Astrocyte (in vitro differentiated cells and primary cell): Measurements from ENCODE around the gene DPCD. TPM values are rescaled to one million over a fixed set of nuclear protein-coding genes. Genes with fewer than 3 reads are reported as not detected.

Source experiments
- DNase-seq: peaks from one replicate; pipeline ENCODE4 v3.0.0-alpha.2; 2010; ENCODE audit warnings: low read depth
- FAIRE-seq: peaks from 2 replicates; lab custom pipeline; 2011; peaks lifted over from hg19 to GRCh38; lab: Jason Lieb, UNC
- H2AFZ ChIP-seq: 2 replicates; pipeline ENCODE4 v1.6.0; 2012; ENCODE audit warnings: low read depth, low read length, inconsistent platforms
- H3K27ac ChIP-seq: 2 replicates; pipeline ENCODE4 v1.5.1; 2011; ENCODE audit warnings: low read depth, low read length, inconsistent platforms
- H3K27me3 ChIP-seq: 2 replicates; pipeline ENCODE4 v1.6.0; 2011; ENCODE audit warnings: low read length, inconsistent platforms; ENCODE audit not compliant: insufficient read depth
- H3K36me3 ChIP-seq: 2 replicates; pipeline ENCODE4 v1.5.1; 2011; ENCODE audit warnings: low read length, inconsistent platforms; ENCODE audit not compliant: insufficient read depth
- H3K4me1 ChIP-seq: 2 replicates; pipeline ENCODE4 v1.5.1; 2011; ENCODE audit warnings: low read length, inconsistent platforms; ENCODE audit not compliant: insufficient read depth
- H3K4me2 ChIP-seq: 2 replicates; pipeline ENCODE4 v1.6.0; 2012; ENCODE audit warnings: low read length, inconsistent platforms
- H3K4me3 ChIP-seq: 2 replicates; pipeline ENCODE4 v1.5.1; 2011; ENCODE audit warnings: low read depth, mild to moderate bottlenecking, low read length, inconsistent platforms; ENCODE audit not compliant: insufficient read depth
- H3K79me2 ChIP-seq: 2 replicates; pipeline ENCODE4 v1.6.0; 2012; ENCODE audit warnings: mild to moderate bottlenecking, low read length, inconsistent platforms; ENCODE audit not compliant: insufficient read depth
- H3K9ac ChIP-seq: 2 replicates; pipeline ENCODE4 v1.6.0; 2012; ENCODE audit warnings: mild to moderate bottlenecking, low read length, inconsistent platforms
- H3K9me3 ChIP-seq: 2 replicates; pipeline ENCODE4 v1.5.1; 2012; ENCODE audit warnings: low read depth, mild to moderate bottlenecking, low read length, inconsistent platforms; ENCODE audit not compliant: insufficient read depth
- H4K20me1 ChIP-seq: 2 replicates; pipeline ENCODE4 v1.6.0; 2012; ENCODE audit warnings: low read length, inconsistent platforms; ENCODE audit not compliant: insufficient read depth
- H3K27ac Mint-ChIP-seq: one replicate; pipeline ENCODE4 v1.8.0; 2021; ENCODE audit warnings: mild to moderate bottlenecking, mixed read lengths; ENCODE audit not compliant: unreplicated experiment
- H3K27me3 Mint-ChIP-seq: one replicate; pipeline ENCODE4 v1.8.0; 2021; ENCODE audit warnings: low read depth, mixed read lengths; ENCODE audit not compliant: unreplicated experiment
- H3K36me3 Mint-ChIP-seq: one replicate; pipeline ENCODE4 v1.8.0; 2021; ENCODE audit warnings: low read depth, mixed read lengths; ENCODE audit not compliant: unreplicated experiment
- H3K4me1 Mint-ChIP-seq: one replicate; pipeline ENCODE4 v1.8.0; 2021; ENCODE audit warnings: low read depth, mixed read lengths; ENCODE audit not compliant: unreplicated experiment
- H3K4me3 Mint-ChIP-seq: one replicate; pipeline ENCODE4 v1.8.0; 2021; ENCODE audit warnings: mild to moderate bottlenecking, moderate library complexity, mixed read lengths; ENCODE audit not compliant: unreplicated experiment
- H3K9me3 Mint-ChIP-seq: one replicate; pipeline ENCODE4 v1.8.0; 2021; ENCODE audit warnings: mild to moderate bottlenecking, mixed read lengths; ENCODE audit not compliant: unreplicated experiment
- EZH2 ChIP-seq: IDR thresholded peaks from 2 replicates; pipeline ENCODE4 v1.6.1; 2012; ENCODE audit warnings: mild to moderate bottlenecking, low read length, inconsistent platforms; ENCODE audit not compliant: insufficient read depth
- total RNA-seq: library from RNA; stranded (reverse); gene quantifications from 2 replicates; pipeline ENCODE4 v1.2.1, GENCODE V29; 2021
- TF ChIP-seq, protein P1 (sequence below): IDR thresholded peaks from 2 replicates; pipeline ENCODE4 v1.5.1; 2011; ENCODE audit warnings: low read depth, mild to moderate bottlenecking, inconsistent platforms, low read length, moderate library complexity; ENCODE audit not compliant: insufficient read depth

DPCD gene
- total RNA-seq, 1 donor from 2014 or later, result 39.4 TPM

DNA sequence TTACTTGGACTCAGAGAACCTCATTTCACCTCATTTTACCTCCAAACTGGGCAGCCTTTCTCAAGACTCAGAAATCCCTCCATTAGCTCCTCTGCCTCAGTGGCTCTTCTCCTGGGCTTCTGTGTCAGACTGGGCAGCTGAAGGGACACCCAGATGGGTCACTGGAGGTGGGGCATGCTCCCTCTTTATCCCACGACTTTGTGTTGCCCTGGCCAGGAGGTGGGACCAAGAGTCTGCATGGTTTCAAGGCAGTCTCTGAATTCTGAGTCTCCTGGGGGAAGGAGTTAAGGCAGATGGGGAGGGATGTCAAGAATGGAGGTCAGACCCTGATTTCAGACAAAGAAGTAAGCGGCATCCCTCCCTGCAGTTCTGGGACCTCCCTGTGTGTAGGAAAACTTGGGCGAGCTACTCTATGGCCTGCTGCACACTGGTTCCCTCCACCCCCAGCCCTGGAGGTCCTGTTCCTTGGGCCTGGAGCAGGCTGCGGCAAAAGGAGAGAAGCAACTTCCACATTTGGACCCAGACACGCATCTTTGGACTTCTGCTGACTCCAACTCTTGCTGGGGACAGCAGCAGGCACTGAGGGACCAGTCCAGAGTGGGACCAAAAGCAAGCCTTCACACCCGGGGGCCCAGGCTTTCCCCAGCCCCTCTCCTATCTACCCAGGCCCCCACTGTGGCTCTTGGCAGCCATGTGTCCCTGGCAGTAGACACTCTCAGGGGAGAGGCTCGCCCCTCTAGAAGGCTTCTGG, 10.8 kb upstream of the DPCD start:
- no peaks in the 10 kb centered on the region for H3K79me2 ChIP-seq
- no peaks in the 10 kb centered on the region for H3K4me1 Mint-ChIP-seq
- H3K4me3 Mint-ChIP-seq, result no peak overlapping the region
- no peaks in the 10 kb centered on the region for H3K4me1 ChIP-seq
- no peaks in the 10 kb centered on the region for H3K27me3 ChIP-seq
- H3K27me3 Mint-ChIP-seq, result peaks cover 4% of the 10 kb centered on the region
- no peak overlapping the region for H3K9ac ChIP-seq
- H3K9me3 ChIP-seq, result peaks cover 8% of the 10 kb centered on the region
- FAIRE-seq, result no peak
- H3K27ac Mint-ChIP-seq, result no peak overlapping the region
- DNase-seq, result no peak
- H3K36me3 ChIP-seq, result no peaks in the 10 kb centered on the region
- TF ChIP-seq, protein P1, sequence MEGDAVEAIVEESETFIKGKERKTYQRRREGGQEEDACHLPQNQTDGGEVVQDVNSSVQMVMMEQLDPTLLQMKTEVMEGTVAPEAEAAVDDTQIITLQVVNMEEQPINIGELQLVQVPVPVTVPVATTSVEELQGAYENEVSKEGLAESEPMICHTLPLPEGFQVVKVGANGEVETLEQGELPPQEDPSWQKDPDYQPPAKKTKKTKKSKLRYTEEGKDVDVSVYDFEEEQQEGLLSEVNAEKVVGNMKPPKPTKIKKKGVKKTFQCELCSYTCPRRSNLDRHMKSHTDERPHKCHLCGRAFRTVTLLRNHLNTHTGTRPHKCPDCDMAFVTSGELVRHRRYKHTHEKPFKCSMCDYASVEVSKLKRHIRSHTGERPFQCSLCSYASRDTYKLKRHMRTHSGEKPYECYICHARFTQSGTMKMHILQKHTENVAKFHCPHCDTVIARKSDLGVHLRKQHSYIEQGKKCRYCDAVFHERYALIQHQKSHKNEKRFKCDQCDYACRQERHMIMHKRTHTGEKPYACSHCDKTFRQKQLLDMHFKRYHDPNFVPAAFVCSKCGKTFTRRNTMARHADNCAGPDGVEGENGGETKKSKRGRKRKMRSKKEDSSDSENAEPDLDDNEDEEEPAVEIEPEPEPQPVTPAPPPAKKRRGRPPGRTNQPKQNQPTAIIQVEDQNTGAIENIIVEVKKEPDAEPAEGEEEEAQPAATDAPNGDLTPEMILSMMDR, result no peak
- no peak for TF ChIP-seq EZH2
- H3K4me3 ChIP-seq, result no peak overlapping the region
- H4K20me1 ChIP-seq, result no peaks in the 10 kb centered on the region
- peaks cover 16% of the 10 kb centered on the region for H3K36me3 Mint-ChIP-seq
- peaks cover 8% of the 10 kb centered on the region for H3K9me3 Mint-ChIP-seq
- H3K4me2 ChIP-seq, result no peak overlapping the region
- H2AFZ ChIP-seq, result no peak overlapping the region
- H3K27ac ChIP-seq, result no peak overlapping the region

DNA sequence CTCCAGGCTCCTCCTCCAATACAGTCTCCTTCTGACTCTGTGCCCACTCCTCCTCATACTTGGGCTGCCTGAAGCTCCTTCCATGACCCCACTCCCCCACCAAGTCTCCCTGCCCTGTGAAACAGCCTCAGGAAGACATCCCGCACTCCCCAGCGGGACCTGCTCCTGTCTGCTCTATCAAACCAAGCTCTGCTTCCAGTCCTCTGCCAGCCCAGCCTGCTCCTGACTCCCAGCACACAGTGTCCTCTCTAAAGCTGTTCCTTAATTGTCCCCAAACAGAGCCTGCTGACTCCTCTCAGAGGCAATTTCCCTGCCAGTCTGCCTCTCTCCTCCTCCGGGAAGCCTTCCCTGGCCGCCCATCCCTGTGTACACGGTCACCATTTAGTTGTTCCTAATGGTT, 9.9 kb upstream of the DPCD start:
- no peaks in the 10 kb centered on the region for H3K27me3 Mint-ChIP-seq
- H3K27ac Mint-ChIP-seq, result no peak overlapping the region
- Histone ChIP-seq H3K9ac (no peak overlapping the region), H3K9me3 (no peaks in the 10 kb centered on the region), H4K20me1 (no peaks in the 10 kb centered on the region), H3K27me3 (no peaks in the 10 kb centered on the region), H3K4me2 (no peak overlapping the region), H3K4me3 (no peak overlapping the region), H3K36me3 (no peaks in the 10 kb centered on the region), H3K27ac (no peak overlapping the region), H3K4me1 (no peaks in the 10 kb centered on the region), H2AFZ (no peak overlapping the region), H3K79me2 (no peaks in the 10 kb centered on the region)
- no peak overlapping the region for H3K4me3 Mint-ChIP-seq
- no peaks in the 10 kb centered on the region for H3K4me1 Mint-ChIP-seq
- DNase-seq (no peak), FAIRE-seq (no peak)
- H3K36me3 Mint-ChIP-seq, result peaks cover 18% of the 10 kb centered on the region
- H3K9me3 Mint-ChIP-seq, result peaks cover 4% of the 10 kb centered on the region
- TF ChIP-seq, protein P1, result no peak
- TF ChIP-seq EZH2, result no peak
